ENCODE results near the gene ZP1. TPM values are rescaled to one million over a fixed set of nuclear protein-coding genes. Genes with fewer than 3 reads are reported as not detected.
"Not testable (repeated sequence)": the region's sequence is repeated elsewhere in the genome, so short reads cannot be mapped to it uniquely, and the experiment has no call there.

Gene ZP1
- polyA plus RNA-seq (ENCODE audit: insufficient read length), result 0.30 TPM
- long read RNA-seq, donor 1, result 0 reads
- long read RNA-seq, donor 2, result 0 reads
- long read RNA-seq, donor 3, partial matches to known transcripts, result 79 of 79 reads
- long read RNA-seq, donor 3, other reads (novel, unspliced or antisense), result 0 of 79 reads
- long read RNA-seq, donor 4, result 0 reads
- long read RNA-seq, donor 5, result 0 reads
- long read RNA-seq, donor 6, result 0 reads
- long read RNA-seq, donor 7, result 0 reads
- long read RNA-seq, donor 8, result 0 reads

GRCh38 chr11:60866911-60867870 is at the start of gene ZP1:
TSS of gene ZP1 (plus strand) at chr11:60867542. CDS start at chr11:60867562, 20 bp downstream.
- no peak for DNase-seq

GRCh38 chr11:60818057-60818456 is 49.3 kb upstream of the ZP1 start:
- no peak for DNase-seq

GRCh38 chr11:60821827-60822599 is 45.3 kb upstream of the ZP1 start:
- DNase-seq, result no peak

- DNase-seq, result not testable (repeated sequence)
These were observed 43.5 kb upstream of the ZP1 start for GRCh38 chr11:60823745-60824306.

GRCh38 chr11:60825118-60825517 is 42.2 kb upstream of the ZP1 start:
- DNase-seq, result no peak

GRCh38 chr11:60825790-60826189 is 41.6 kb upstream of the ZP1 start:
- DNase-seq, result no peak

- DNase-seq, result no peak
These were observed 36.7 kb upstream of the ZP1 start for GRCh38 chr11:60830478-60831142.

- peak; percentile 66 for DNase-seq
These were observed 36.2 kb upstream of the ZP1 start for GRCh38 chr11:60831143-60831500.

- no peak for DNase-seq
These were observed 35.8 kb upstream of the ZP1 start for GRCh38 chr11:60831501-60832079.

- no peak for DNase-seq
These were observed 32.4 kb upstream of the ZP1 start for GRCh38 chr11:60834742-60835533.

GRCh38 chr11:60835534-60835846 is 31.9 kb upstream of the ZP1 start:
- no peak for DNase-seq

- DNase-seq, result no peak
These were observed 30.4 kb upstream of the ZP1 start for GRCh38 chr11:60836866-60837515.

- no peak for DNase-seq
These were observed 29.2 kb upstream of the ZP1 start for GRCh38 chr11:60838132-60838531.

GRCh38 chr11:60840470-60841430 is 26.6 kb upstream of the ZP1 start:
- DNase-seq, result no peak

- peak; percentile 96 for DNase-seq
These were observed 25.3 kb upstream of the ZP1 start, which contains the start of gene CCDC86 for GRCh38 chr11:60841797-60842667. TSS of gene CCDC86 (plus strand) at chr11:60842113. CDS start at chr11:60842125, 12 bp downstream.

GRCh38 chr11:60842668-60843600 is 24.4 kb upstream of the ZP1 start:
- no peak for DNase-seq
